GM23248 (cell line): ENCODE measurements around the gene NLK. TPM values are rescaled to one million over a fixed set of nuclear protein-coding genes. Genes with fewer than 3 reads are reported as not detected.

ENCODE experiments used
- DNase-seq: peaks from one replicate; pipeline ENCODE4 v3.0.0-alpha.2; 2015
- H2AFZ ChIP-seq: fragments of 200-600 bp; sonication (generic); 2 replicates; pipeline ENCODE4 v1.6.1; 2016; ENCODE audit warnings: antibody characterized with exemption
- H3F3A ChIP-seq: fragments of 200-600 bp; sonication (generic); 2 replicates; pipeline ENCODE4 v1.6.1; 2016; ENCODE audit warnings: mild to moderate bottlenecking, antibody characterized with exemption, mixed run types; ENCODE audit not compliant: insufficient read depth
- H3K27ac ChIP-seq: fragments of 200-600 bp; sonication (generic); 2 replicates; pipeline ENCODE4 v1.5.1; 2016; ENCODE audit warnings: mild to moderate bottlenecking
- H3K27me3 ChIP-seq: fragments of 200-600 bp; sonication (generic); replicated peaks from 2 replicates; pipeline ENCODE4 v1.6.1; 2016; ENCODE audit warnings: mild to moderate bottlenecking; ENCODE audit not compliant: insufficient read depth
- H3K36me3 ChIP-seq: fragments of 200-600 bp; sonication (generic); 2 replicates; pipeline ENCODE4 v1.6.1; 2016; ENCODE audit warnings: low read depth, mild to moderate bottlenecking
- H3K4me1 ChIP-seq: fragments of 200-600 bp; sonication (generic); 2 replicates; pipeline ENCODE4 v1.6.1; 2016; ENCODE audit warnings: mild to moderate bottlenecking; ENCODE audit not compliant: insufficient read depth
- H3K4me2 ChIP-seq: fragments of 200-600 bp; sonication (generic); one replicate; pipeline ENCODE4 v1.6.1; 2016; ENCODE audit warnings: mild to moderate bottlenecking; ENCODE audit not compliant: unreplicated experiment
- H3K4me3 ChIP-seq: fragments of 200-600 bp; sonication (generic); 2 replicates; pipeline ENCODE4 v1.5.1; 2016; ENCODE audit warnings: mild to moderate bottlenecking
- H3K79me2 ChIP-seq: fragments of 200-600 bp; sonication (generic); 2 replicates; pipeline ENCODE4 v1.6.1; 2016; ENCODE audit warnings: mild to moderate bottlenecking; ENCODE audit not compliant: insufficient read depth
- H3K9ac ChIP-seq: fragments of 200-600 bp; sonication (generic); 2 replicates; pipeline ENCODE4 v1.6.1; 2016; ENCODE audit warnings: mild to moderate bottlenecking
- H3K9me2 ChIP-seq: fragments of 200-600 bp; sonication (generic); 2 replicates; pipeline ENCODE4 v1.6.1; 2016; ENCODE audit warnings: mixed run types, mild to moderate bottlenecking, moderate library complexity; ENCODE audit not compliant: insufficient read depth
- H3K9me3 ChIP-seq: fragments of 200-600 bp; sonication (generic); one replicate; pipeline ENCODE4 v1.6.1; 2017; ENCODE audit warnings: low read depth
- H4K20me1 ChIP-seq: fragments of 200-600 bp; sonication (generic); 2 replicates; pipeline ENCODE4 v1.6.0; 2016; ENCODE audit not compliant: insufficient read depth
- EZH2 ChIP-seq: fragments of 200-600 bp; sonication (generic); IDR thresholded peaks from 2 replicates; pipeline ENCODE4 v1.6.1; 2018; ENCODE audit warnings: antibody characterized with exemption, mild to moderate bottlenecking; ENCODE audit not compliant: insufficient read depth, poor library complexity, severe bottlenecking
- EZH2phosphoT487 ChIP-seq: fragments of 200-600 bp; sonication (generic); IDR thresholded peaks from 2 replicates; pipeline ENCODE4 v1.6.1; 2018; ENCODE audit warnings: antibody characterized with exemption, moderate library complexity, mild to moderate bottlenecking, low read depth; ENCODE audit not compliant: insufficient read depth
- WGBS, 2 experiments: methylation state at CpG; one replicate each; pipeline ENCODE4 v1.1.6; 2015 to 2017; ENCODE audit warnings: low lambda C conversion rate in 2 of 2, low coverage in 1 of 2; ENCODE audit errors: missing lambda C conversion rate in 2 of 2; 5-methylcytosine and 5-hydroxymethylcytosine counted together
- in situ Hi-C: fragments of 300-500 bp; cut with MboI; formaldehyde crosslinking; loops from 2 replicates; pipeline ENCODE4 v1.15.0; 2020
- polyA plus RNA-seq: library from polyadenylated mRNA; unstranded; fragments of >200 nt; fragmentation: Nextera tagmentation; extraction: Ambion mirVana; gene quantifications from 2 replicates; pipeline ENCODE4 v1.2.1, GENCODE V29; 2016
- total RNA-seq: library from RNA; depleted of rRNA; stranded (reverse); fragments of >200 nt; shearing (Covaris generic); gene quantifications from 2 replicates; pipeline ENCODE4 v1.2.3, GENCODE V29; 2014

NLK gene
- total and polyA plus RNA-seq, 2 experiments from 2014 or later: 3.8 to 17.6 TPM

DNA sequence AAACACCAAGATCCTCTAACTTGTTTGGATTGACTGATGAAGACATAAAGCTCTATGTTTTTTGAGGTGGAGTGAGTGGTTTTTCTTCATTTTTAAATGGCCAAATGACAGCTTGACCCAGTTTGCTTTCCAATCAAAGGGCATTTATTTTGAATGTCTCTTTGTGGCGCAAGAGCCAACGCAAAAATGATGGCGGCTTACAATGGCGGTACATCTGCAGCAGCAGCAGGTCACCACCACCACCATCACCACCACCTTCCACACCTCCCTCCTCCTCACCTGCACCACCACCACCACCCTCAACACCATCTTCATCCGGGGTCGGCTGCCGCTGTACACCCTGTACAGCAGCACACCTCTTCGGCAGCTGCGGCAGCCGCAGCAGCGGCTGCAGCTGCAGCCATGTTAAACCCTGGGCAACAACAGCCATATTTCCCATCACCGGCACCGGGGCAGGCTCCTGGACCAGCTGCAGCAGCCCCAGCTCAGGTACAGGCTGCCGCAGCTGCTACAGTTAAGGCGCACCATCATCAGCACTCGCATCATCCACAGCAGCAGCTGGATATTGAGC is 329 bp downstream of the NLK start:
- peak overlapping the region; percentile 79 for H3K4me2 ChIP-seq
- in situ Hi-C loops: no loop called here
- peaks cover 44% of the 10 kb centered on the region for H3K4me1 ChIP-seq
- H3F3A ChIP-seq: peaks cover 35% of the 10 kb centered on the region
- DNase-seq: no peak
- TF ChIP-seq EZH2phosphoT487: no peak
- no peak for TF ChIP-seq EZH2
- 0 out of 2 replicates have a peak, but pooled peaks cover 4% of the 10 kb centered on the region for H4K20me1 ChIP-seq
- H3K27me3 ChIP-seq: no peaks in the 10 kb centered on the region
- no peak overlapping the region for H3K27ac ChIP-seq
- WGBS, 2 experiments: 93 to 95% methylated on average over 16 of the region's 16 CpGs
- no peak overlapping the region for H2AFZ ChIP-seq
- peak overlapping the region; percentile 69 for H3K4me3 ChIP-seq
- no peaks in the 10 kb centered on the region for H3K9me3 ChIP-seq
- no peaks in the 10 kb centered on the region for H3K9me2 ChIP-seq
- peak overlapping the region; percentile 76 for H3K9ac ChIP-seq
- peaks cover 60% of the 10 kb centered on the region for H3K79me2 ChIP-seq
- H3K36me3 ChIP-seq: no peaks in the 10 kb centered on the region; the same call in 1 of the 2 replicates

DNA sequence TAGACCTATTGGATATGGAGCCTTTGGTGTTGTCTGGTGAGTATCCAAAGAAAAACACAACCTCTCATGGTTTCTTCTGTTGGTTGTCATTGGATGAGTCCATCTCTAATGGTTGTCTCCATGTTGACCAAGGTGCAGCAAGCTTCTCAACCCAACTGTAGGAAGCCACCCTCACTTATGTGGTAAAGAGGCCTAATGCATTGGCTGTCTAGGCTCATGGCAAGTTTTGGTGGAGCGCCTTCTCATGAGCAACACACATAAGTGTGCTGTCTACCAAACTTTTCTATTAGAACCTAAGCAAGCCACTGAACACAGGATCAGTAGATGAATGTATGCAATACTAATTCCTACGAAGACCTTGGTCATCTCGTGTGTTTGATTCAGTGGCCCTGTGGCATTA is 819 bp downstream of the NLK start:
- H3F3A ChIP-seq: peaks cover 37% of the 10 kb centered on the region
- H2AFZ ChIP-seq: no peak overlapping the region
- H3K9me2 ChIP-seq: no peaks in the 10 kb centered on the region
- 95 to 100% methylated on average over 3 of the region's 3 CpGs for WGBS, 2 experiments
- no peak overlapping the region for H3K27ac ChIP-seq
- DNase-seq: no peak
- no peaks in the 10 kb centered on the region for H3K27me3 ChIP-seq
- in situ Hi-C loops: no loop called here
- no peak for TF ChIP-seq EZH2phosphoT487
- TF ChIP-seq EZH2: no peak
- H3K9me3 ChIP-seq: no peaks in the 10 kb centered on the region
- H3K9ac ChIP-seq: no peak overlapping the region
- peak overlapping the region; percentile 69 for H3K4me3 ChIP-seq
- 0 out of 2 replicates have a peak, but pooled peaks cover 4% of the 10 kb centered on the region for H4K20me1 ChIP-seq
- peaks cover 65% of the 10 kb centered on the region for H3K79me2 ChIP-seq
- H3K36me3 ChIP-seq: no peaks in the 10 kb centered on the region; the same call in 1 of the 2 replicates
- peaks cover 48% of the 10 kb centered on the region for H3K4me1 ChIP-seq
- peak overlapping the region; percentile 79 for H3K4me2 ChIP-seq

DNA sequence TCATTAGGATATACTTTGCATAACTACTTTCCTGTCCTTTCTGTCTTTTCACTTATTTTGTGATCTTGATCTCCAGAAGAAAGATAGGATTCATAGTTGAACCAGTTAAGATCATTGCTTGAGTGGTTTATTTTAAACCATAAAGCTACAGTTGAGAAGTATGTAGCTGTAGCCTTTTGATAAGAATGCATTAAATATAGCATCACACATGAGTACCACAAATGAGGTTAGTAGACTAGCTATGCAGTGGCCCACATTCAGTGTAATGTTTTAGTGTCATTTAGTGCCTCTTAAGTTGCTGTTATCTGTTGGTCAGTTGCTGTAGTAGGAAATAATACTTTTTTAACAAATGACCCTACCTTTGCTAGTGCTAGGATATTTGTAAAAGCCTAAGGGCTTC is 1.3 kb downstream of the NLK start:
- peaks cover 35% of the 10 kb centered on the region for H3F3A ChIP-seq
- H2AFZ ChIP-seq: no peak overlapping the region
- no peaks in the 10 kb centered on the region for H3K9me3 ChIP-seq
- H3K9ac ChIP-seq: no peak overlapping the region
- H3K27me3 ChIP-seq: no peaks in the 10 kb centered on the region
- no peak for DNase-seq
- H3K36me3 ChIP-seq: no peaks in the 10 kb centered on the region; the same call in 1 of the 2 replicates
- H3K27ac ChIP-seq: no peak overlapping the region
- H4K20me1 ChIP-seq: 0 out of 2 replicates have a peak, but pooled peaks cover 5% of the 10 kb centered on the region
- no peaks in the 10 kb centered on the region for H3K9me2 ChIP-seq
- peaks cover 45% of the 10 kb centered on the region for H3K4me1 ChIP-seq
- H3K4me3 ChIP-seq: peak overlapping the region; percentile 69
- TF ChIP-seq EZH2phosphoT487 (no peak), EZH2 (no peak)
- in situ Hi-C loops: no loop called here
- H3K4me2 ChIP-seq: peak overlapping the region; percentile 79
- H3K79me2 ChIP-seq: peaks cover 70% of the 10 kb centered on the region

DNA sequence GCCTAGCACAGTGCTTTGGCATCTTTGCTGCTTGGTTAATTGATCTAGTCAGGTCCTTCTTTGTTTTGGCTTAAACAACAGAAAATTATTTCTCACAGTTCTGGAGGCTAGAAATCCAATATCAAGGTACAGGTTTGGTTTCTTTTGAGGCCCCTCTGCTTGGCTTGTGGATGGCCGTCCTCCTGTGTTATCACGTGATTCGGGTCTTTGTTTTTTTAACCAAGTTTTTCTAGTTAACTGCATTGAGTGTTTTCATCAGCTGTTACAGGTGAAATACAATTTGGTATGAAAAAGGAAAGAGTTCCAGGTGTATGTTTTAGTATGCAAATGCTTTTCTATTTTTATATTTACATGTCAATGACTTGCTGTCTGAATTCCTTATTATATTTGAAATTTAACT is 2.8 kb downstream of the NLK start:
- no peaks in the 10 kb centered on the region for H3K9me3 ChIP-seq
- TF ChIP-seq EZH2phosphoT487 (no peak), EZH2 (no peak)
- H3K4me1 ChIP-seq: peaks cover 40% of the 10 kb centered on the region
- H3K9me2 ChIP-seq: no peaks in the 10 kb centered on the region
- no peak overlapping the region for H2AFZ ChIP-seq
- WGBS, 2 experiments: 94 to 100% methylated on average over 3 of the region's 3 CpGs
- H3K36me3 ChIP-seq: no peaks in the 10 kb centered on the region; the same call in 1 of the 2 replicates
- H3K9ac ChIP-seq: no peak overlapping the region
- peaks cover 29% of the 10 kb centered on the region for H3F3A ChIP-seq
- no peak for DNase-seq
- H3K27ac ChIP-seq: no peak overlapping the region
- H3K79me2 ChIP-seq: peaks cover 85% of the 10 kb centered on the region
- no peaks in the 10 kb centered on the region for H3K27me3 ChIP-seq
- H3K4me2 ChIP-seq: peak overlapping the region; percentile 79
- in situ Hi-C loops: no loop called here
- H3K4me3 ChIP-seq: peak overlapping the region; percentile 69
- 0 out of 2 replicates have a peak, but pooled peaks cover 8% of the 10 kb centered on the region for H4K20me1 ChIP-seq
